Kidney (tissue), 14 donors: ENCODE measurements around the gene USO1. TPM values are rescaled to one million over a fixed set of nuclear protein-coding genes. Genes with fewer than 3 reads are reported as not detected.

Source experiments
- DNase-seq, 5 donors: peaks; one replicate each; pipeline ENCODE4 v3.0.0-alpha.2; 2013 to 2020
- FAIRE-seq: peaks from 2 replicates; lab custom pipeline; 2012; peaks lifted over from hg19 to GRCh38; lab: Jason Lieb, UNC
- H3K27ac ChIP-seq, 2 donors: one replicate each; pipeline ENCODE4 v1.7.0; 2013; ENCODE audit warnings: low read depth in 2 of 2, low read length in 2 of 2, inconsistent platforms in 1 of 2
- H3K27me3 ChIP-seq: one replicate; pipeline ENCODE4 v1.7.1; 2013; ENCODE audit warnings: low read length, inconsistent platforms; ENCODE audit not compliant: control insufficient read depth, insufficient read depth
- H3K36me3 ChIP-seq, 3 donors: one replicate each; pipeline versions ENCODE4 v1.7.0 to v1.7.1; 2013; ENCODE audit warnings: low read length in 3 of 3, control low read depth in 1 of 3, inconsistent platforms in 1 of 3; ENCODE audit not compliant: insufficient read depth in 3 of 3, control insufficient read depth in 2 of 3
- H3K4me1 ChIP-seq, 3 donors: one replicate each; pipeline versions ENCODE4 v1.7.0 to v1.7.1; 2013; ENCODE audit warnings: low read length in 3 of 3, inconsistent platforms in 1 of 3, low read depth in 1 of 3; ENCODE audit not compliant: control insufficient read depth in 2 of 3, insufficient read depth in 2 of 3
- H3K4me3 ChIP-seq, 3 donors: one replicate each; pipeline versions ENCODE4 v1.7.0 to v1.8.1; 2013; ENCODE audit warnings: low read length in 3 of 3, control low read depth in 1 of 3, inconsistent platforms in 1 of 3
- H3K9ac ChIP-seq, 3 donors: one replicate each; pipeline versions ENCODE4 v1.7.0 to v1.7.1; 2013; ENCODE audit warnings: low read length in 3 of 3, control low read depth in 1 of 3, inconsistent platforms in 1 of 3
- H3K9me3 ChIP-seq, 3 donors: one replicate each; pipeline versions ENCODE4 v1.7.0 to v1.7.1; 2013; ENCODE audit warnings: low read length in 3 of 3, control low read depth in 1 of 3, inconsistent platforms in 1 of 3; ENCODE audit not compliant: control insufficient read depth in 2 of 3, insufficient read depth in 1 of 3
- CTCF ChIP-seq: IDR thresholded peaks from 3 replicates; pipeline ENCODE4 v1.5.1; 2012; ENCODE audit warnings: mild to moderate bottlenecking, moderate library complexity, borderline replicate concordance; ENCODE audit not compliant: insufficient read depth; ENCODE audit errors: extremely low read depth
- intact Hi-C: fragments of 100-400 bp; cut with DNase I; formaldehyde crosslinking; loops from one replicate; pipeline ENCODE4 v1.11.1; 2022
- polyA plus RNA-seq: library from polyadenylated mRNA; stranded (reverse); fragments of 350-450 nt; fragmentation: Illumina TruSeq; extraction: RNeasy Lipid Tissue Mini Kit (QIAGEN cat#74804); gene quantifications from one replicate; pipeline ENCODE4 v1.2.3, GENCODE V29; 2014; ENCODE audit warnings: low read depth, low replicate concordance; ENCODE audit not compliant: insufficient read depth
- total RNA-seq: library from RNA; stranded (reverse); fragmentation: NEBNext Ultra II Directional; extraction: Animal tissue kit (Norgen Biotek cat#: 25700); gene quantifications from one replicate; pipeline ENCODE4 v1.2.1, GENCODE V29; 2021
- donor health status: control.
- donor health status: control.
- donor health status: control.
- donor health status: control.
- donor health status: control.
- donor health status: DM: yes; HTN: yes; CAD: no.
- donor health status: Normal renal cell carcinoma (clear cell type).

USO1 gene
- total and polyA plus RNA-seq, 2 donors from 2014 or later = 23.2 to 49.6 TPM

GRCh38 chr4:75678473-75678872 lies 45.9 kb upstream of the USO1 start:
- no peak for DNase-seq
- Histone ChIP-seq H3K36me3 (no peaks in the 10 kb centered on the region), H3K4me3 (no peak overlapping the region), H3K4me1 (peaks cover 0 to 9% (median 7%) of the 10 kb centered on the region in 3 donors), H3K27me3 (no peaks in the 10 kb centered on the region), H3K27ac (no peak overlapping the region), H3K9ac (no peak overlapping the region), H3K9me3 (no peaks in the 10 kb centered on the region)
- intact Hi-C loops = no loop called here
- no peak for TF ChIP-seq CTCF
- FAIRE-seq = no peak

- FAIRE-seq (no peak), DNase-seq (no peak)
- H3K27me3 ChIP-seq = no peaks in the 10 kb centered on the region
- no peak overlapping the region for H3K9ac ChIP-seq
- no peaks in the 10 kb centered on the region for H3K36me3 ChIP-seq
- TF ChIP-seq CTCF = no peak
- H3K27ac ChIP-seq = no peak overlapping the region
- H3K4me1 ChIP-seq = peaks cover 0 to 4% (median 3%) of the 10 kb centered on the region in 3 donors
- H3K4me3 ChIP-seq = no peak overlapping the region
- H3K9me3 ChIP-seq = no peaks in the 10 kb centered on the region
- intact Hi-C loops = no loop called here
These were observed 45.4 kb upstream of the USO1 start for GRCh38 chr4:75678965-75679364.

- no peaks in the 10 kb centered on the region for H3K9me3 ChIP-seq
- H3K4me1 ChIP-seq = no peaks in the 10 kb centered on the region
- H3K9ac ChIP-seq = no peak overlapping the region
- no peak overlapping the region for H3K27ac ChIP-seq
- H3K27me3 ChIP-seq = no peaks in the 10 kb centered on the region
- intact Hi-C loops = no loop called here
- H3K36me3 ChIP-seq = no peaks in the 10 kb centered on the region
- FAIRE-seq (no peak), DNase-seq (no peak)
- no peak overlapping the region for H3K4me3 ChIP-seq
- no peak for TF ChIP-seq CTCF
These were observed 44.4 kb upstream of the USO1 start for GRCh38 chr4:75679876-75680575.
